Body of pancreas (tissue), 4 donors: ENCODE results near the gene PHPT1. TPM values are rescaled to one million over a fixed set of nuclear protein-coding genes. Genes with fewer than 3 reads are reported as not detected.
"Not testable (repeated sequence)": the region's sequence is repeated elsewhere in the genome, so short reads cannot be mapped to it uniquely, and the experiment has no call there.

Experiments
- ATAC-seq: fragments of 150-250 bp; one replicate; pipeline ENCODE4 v1.9.1; 2016
- DNase-seq, 4 donors: peaks; one replicate each; pipeline ENCODE4 v3.0.0-alpha.2; 2019
- H3K27ac ChIP-seq, 4 donors: fragments of 200-600 bp; sonication (generic); 1 replicate in 3 of 4; 2 replicates in 1 of 4; pipeline versions ENCODE4 v1.5.1 to v1.6.1; 2016 to 2019; ENCODE audit warnings: mild to moderate bottlenecking in 1 of 4, mixed read lengths in 1 of 4, moderate library complexity in 1 of 4
- H3K27me3 ChIP-seq, 2 donors: fragments of 200-600 bp; sonication (generic); one replicate each; pipeline ENCODE4 v1.6.0; 2016; ENCODE audit warnings: mild to moderate bottlenecking in 1 of 2
- H3K36me3 ChIP-seq, 2 donors: fragments of 200-600 bp; sonication (generic); replicated peaks in 1 of 2; 2 replicates each; pipeline ENCODE4 v1.5.1; 2016; ENCODE audit warnings: low read depth in 2 of 2; ENCODE audit not compliant: insufficient read depth in 1 of 2
- H3K4me1 ChIP-seq: fragments of 200-600 bp; sonication (generic); one replicate; pipeline ENCODE4 v1.6.0; 2016
- H3K4me3 ChIP-seq, 2 donors: fragments of 200-600 bp; sonication (generic); 1 replicate in 1 of 2; 2 replicates in 1 of 2; pipeline ENCODE4 v1.5.1; 2016 to 2019
- H3K9me3 ChIP-seq, 3 donors: fragments of 200-600 bp; sonication (generic); 1 replicate in 2 of 3; 2 replicates in 1 of 3; pipeline ENCODE4 v1.5.1; 2016
- CTCF ChIP-seq, 7 experiments: fragments of 450-650 bp in 4 of 7; fragments of 200-600 bp in 3 of 7; sonication (generic) in 3 of 7; IDR thresholded peaks; one replicate each; pipeline ENCODE4 v1.5.1; 2016 to 2019; ENCODE audit warnings: antibody characterized with exemption in 7 of 7
- POLR2A ChIP-seq, 3 donors: fragments of 450-650 bp; IDR thresholded peaks; one replicate each; pipeline ENCODE4 v1.6.1; 2016; ENCODE audit warnings: antibody characterized with exemption in 3 of 3, mild to moderate bottlenecking in 2 of 3
- WGBS, 2 donors: methylation state at CpG; one replicate each; pipeline ENCODE4 v1.1.5; 2017; 5-methylcytosine and 5-hydroxymethylcytosine counted together
- intact Hi-C: fragments of 100-400 bp; cut with DNase I; formaldehyde crosslinking; loops from one replicate; pipeline ENCODE4 v1.15.1; 2023
- total RNA-seq, 2 donors: library from RNA; depleted of rRNA; stranded (reverse); fragments of >200 nt; gene quantifications; one replicate each; pipeline ENCODE4 v1.1.0, GENCODE V29; 2016

Gene PHPT1
- total RNA-seq, 2 donors from 2014 or later = 60.6 to 65.6 TPM

GRCh38 chr9:136881691-136882108 is 32.5 kb downstream of the PHPT1 start:
- Histone ChIP-seq H3K27ac (peak overlapping the region; percentile 21 to 76 (median 66)), H3K4me1 (peaks cover 26% of the 10 kb centered on the region), H3K4me3 (no peak overlapping the region), H3K36me3 (no peaks in the 10 kb centered on the region), H3K27me3 (no peaks in the 10 kb centered on the region), H3K9me3 (no peaks in the 10 kb centered on the region)
- TF ChIP-seq CTCF (IDR thresholded peaks at IDR 0.05) = no peak
- TF ChIP-seq POLR2A (IDR thresholded peaks at IDR 0.05) = no peak
- intact Hi-C loops = no loop called here
- 0 to 25% methylated on average over 1 to 9 of the region's 9 CpGs for WGBS, 2 donors
- peak in 2 of 4 donors; percentile 47 to 53 for DNase-seq
- no peak for ATAC-seq

- ATAC-seq (peak; percentile 45), DNase-seq (peak; percentile 55 to 83 (median 68))
- WGBS, 2 donors = 51 to 65% methylated on average over 7 to 19 of the region's 19 CpGs
- Histone ChIP-seq H3K4me3 (no peak overlapping the region), H3K27me3 (no peaks in the 10 kb centered on the region), H3K4me1 (peaks cover 32% of the 10 kb centered on the region), H3K36me3 (no peaks in the 10 kb centered on the region), H3K27ac (peak overlapping the region; percentile 21 to 76 (median 66)), H3K9me3 (no peaks in the 10 kb centered on the region)
- TF ChIP-seq CTCF (IDR thresholded peaks at IDR 0.05) (no peak), POLR2A (IDR thresholded peaks at IDR 0.05) (no peak)
- intact Hi-C loops = no loop called here
Observed at GRCh38 chr9:136882109-136882946, 33.1 kb downstream of the PHPT1 start.

- intact Hi-C loops, H3K9me3 ChIP-seq, H3K27me3 ChIP-seq, H3K36me3 ChIP-seq, ATAC-seq, DNase-seq, H3K4me3 ChIP-seq: not testable (repeated sequence)
- WGBS, 2 donors = 66 to 86% methylated on average over 9 of the region's 9 CpGs
- peaks cover 38% of the 10 kb centered on the region for H3K4me1 ChIP-seq
- peak overlapping the region; percentile 21 to 76 (median 66) for H3K27ac ChIP-seq
Observed at GRCh38 chr9:136882947-136883283, 33.7 kb downstream of the PHPT1 start.

GRCh38 chr9:136883670-136884069 is 34.5 kb downstream of the PHPT1 start:
- H3K9me3 ChIP-seq, intact Hi-C loops, H3K36me3 ChIP-seq, H3K27ac ChIP-seq, ATAC-seq, H3K4me3 ChIP-seq, DNase-seq, H3K27me3 ChIP-seq: not testable (repeated sequence)
- H3K4me1 ChIP-seq = peaks cover 42% of the 10 kb centered on the region
- 85 to 88% methylated on average over 10 of the region's 10 CpGs for WGBS, 2 donors

GRCh38 chr9:136885950-136886578 is 36.9 kb downstream of the PHPT1 start, which contains the start of gene TRAF2:
Gene TRAF2 (plus strand): TSS chr9:136886516. CDS start chr9:136898741, 12,225 bp downstream.
- Histone ChIP-seq H3K4me3 (peak within 1 kb of the TSS; percentile 79 to 98), H3K36me3 (no peaks in the 10 kb centered on the region), H3K9me3 (no peaks in the 10 kb centered on the region), H3K27ac (peak within 1 kb of the TSS; percentile 43 to 87 (median 80)), H3K27me3 (no peaks in the 10 kb centered on the region), H3K4me1 (peaks cover 39% of the 10 kb centered on the region)
- intact Hi-C loops = no loop called here
- peak; percentile 98 for DNase-seq
- ATAC-seq = peak; percentile 97
- WGBS, 2 donors = 0% methylated on average over 62 of the region's 88 CpGs; no CpG with 5 or more reads in 1 of the 2 donors
- peak in 1 of 7 experiments; percentile 12 for TF ChIP-seq CTCF (IDR thresholded peaks at IDR 0.05)
- TF ChIP-seq POLR2A (IDR thresholded peaks at IDR 0.05) = peak in 2 of 3 donors; percentile 56 to 57
